GM23338 (cell line): ENCODE results near the gene P3R3URF. TPM values are rescaled to one million over a fixed set of nuclear protein-coding genes. Genes with fewer than 3 reads are reported as not detected.

Experiments
- ATAC-seq: fragments of 200-7000 bp; cut with Tn5 transposase; 3 replicates; pipeline ENCODE4 v1.9.1; 2020
- DNase-seq: peaks from one replicate; pipeline ENCODE4 v3.0.0-alpha.2; 2015; ENCODE audit warnings: low spot score
- H2AFZ ChIP-seq: fragments of 200-600 bp; sonication (generic); 2 replicates; pipeline ENCODE4 v1.8.0; 2016; ENCODE audit warnings: antibody characterized with exemption, mild to moderate bottlenecking, moderate library complexity
- H3F3A ChIP-seq: fragments of 200-600 bp; sonication (generic); replicated peaks from 2 replicates; pipeline ENCODE4 v1.8.0; 2017; ENCODE audit warnings: antibody characterized with exemption, mixed run types, low read depth
- H3K27ac ChIP-seq: fragments of 200-600 bp; sonication (generic); 2 replicates; pipeline ENCODE4 v1.6.1; 2016; ENCODE audit warnings: low read depth
- H3K27me3 ChIP-seq: fragments of 200-600 bp; sonication (generic); 2 replicates; pipeline ENCODE4 v1.8.0; 2016; ENCODE audit warnings: mild to moderate bottlenecking, mixed run types, moderate library complexity; ENCODE audit not compliant: insufficient read depth
- H3K36me3 ChIP-seq: fragments of 200-600 bp; sonication (generic); 2 replicates; pipeline ENCODE4 v1.8.0; 2016; ENCODE audit warnings: mild to moderate bottlenecking; ENCODE audit not compliant: insufficient read depth
- H3K4me1 ChIP-seq: fragments of 200-600 bp; sonication (generic); 2 replicates; pipeline ENCODE4 v1.8.0; 2016; ENCODE audit warnings: mild to moderate bottlenecking, moderate library complexity; ENCODE audit not compliant: insufficient read depth
- H3K4me2 ChIP-seq: fragments of 200-600 bp; sonication (generic); 2 replicates; pipeline ENCODE4 v1.7.1; 2017; ENCODE audit warnings: mixed run types
- H3K4me3 ChIP-seq: fragments of 200-600 bp; sonication (generic); 2 replicates; pipeline ENCODE4 v1.6.1; 2016; ENCODE audit warnings: mixed run types
- H3K79me2 ChIP-seq: fragments of 200-600 bp; sonication (generic); replicated peaks from 2 replicates; pipeline ENCODE4 v1.8.0; 2017; ENCODE audit warnings: mild to moderate bottlenecking; ENCODE audit not compliant: insufficient read depth
- H3K9me2 ChIP-seq: fragments of 200-600 bp; sonication (generic); 2 replicates; pipeline ENCODE4 v1.8.0; 2017; ENCODE audit not compliant: insufficient read depth
- H4K20me1 ChIP-seq: fragments of 200-600 bp; sonication (generic); replicated peaks from 2 replicates; pipeline ENCODE4 v1.8.0; 2017; ENCODE audit warnings: mild to moderate bottlenecking; ENCODE audit not compliant: insufficient read depth
- H3K27ac Mint-ChIP-seq: 2 replicates; pipeline ENCODE4 v1.8.0; 2020; ENCODE audit warnings: inconsistent platforms, mild to moderate bottlenecking, moderate library complexity, mixed read lengths
- H3K27me3 Mint-ChIP-seq: 3 replicates; pipeline ENCODE4 v1.8.0; 2022; ENCODE audit warnings: low read depth, mild to moderate bottlenecking, moderate library complexity, mixed read lengths, inconsistent platforms; ENCODE audit not compliant: insufficient read depth, poor library complexity
- H3K36me3 Mint-ChIP-seq: 3 replicates; pipeline ENCODE4 v1.8.0; 2021; ENCODE audit warnings: low read depth, mild to moderate bottlenecking, inconsistent platforms, moderate library complexity, mixed read lengths
- H3K4me1 Mint-ChIP-seq: 3 replicates; pipeline ENCODE4 v1.8.0; 2020; ENCODE audit warnings: mild to moderate bottlenecking, inconsistent platforms, mixed read lengths
- H3K4me3 Mint-ChIP-seq: 3 replicates; pipeline ENCODE4 v1.8.0; 2021; ENCODE audit warnings: moderate library complexity, mild to moderate bottlenecking, inconsistent platforms, mixed read lengths
- H3K9me3 Mint-ChIP-seq: 3 replicates; pipeline ENCODE4 v1.8.0; 2020; ENCODE audit warnings: moderate library complexity, mild to moderate bottlenecking, inconsistent platforms, mixed read lengths
- CTCF ChIP-seq, 2 experiments: fragments of 200-600 bp in 1 of 2; sonication (generic) in 1 of 2; conservative IDR thresholded peaks; 2 replicates each; pipeline versions ENCODE4 v1.5.1 to v1.6.1; 2016 to 2017; ENCODE audit warnings: antibody characterized with exemption in 2 of 2, low read depth in 2 of 2, mild to moderate bottlenecking in 2 of 2, moderate library complexity in 1 of 2
- EZH2 ChIP-seq: fragments of 200-600 bp; sonication (generic); IDR thresholded peaks from one replicate; pipeline ENCODE4 v1.8.0; 2017; ENCODE audit warnings: antibody characterized with exemption, mild to moderate bottlenecking, low read depth; ENCODE audit not compliant: unreplicated experiment
- EZH2phosphoT487 ChIP-seq: fragments of 200-600 bp; sonication (generic); IDR thresholded peaks from one replicate; pipeline ENCODE4 v1.8.1; 2018; ENCODE audit warnings: antibody characterized with exemption; ENCODE audit not compliant: unreplicated experiment
- JUNB ChIP-seq: IDR thresholded peaks from one replicate; pipeline ENCODE4 v1.6.1; 2016; ENCODE audit warnings: antibody characterized with exemption; ENCODE audit not compliant: unreplicated experiment
- NANOG ChIP-seq: IDR thresholded peaks from 2 replicates; pipeline ENCODE4 v1.6.1; 2016; ENCODE audit warnings: antibody characterized with exemption, borderline replicate concordance
- POLR2AphosphoS5 ChIP-seq: IDR thresholded peaks from 2 replicates; pipeline ENCODE4 v1.6.1; 2016; ENCODE audit warnings: antibody characterized with exemption, low read depth
- STAT1 ChIP-seq: IDR thresholded peaks from one replicate; pipeline ENCODE4 v1.6.1; 2016; ENCODE audit warnings: antibody characterized with exemption; ENCODE audit not compliant: unreplicated experiment
- ZNF114 ChIP-seq: fragments of 250-450 bp; sonication (Bioruptor Pico); IDR thresholded peaks from 2 replicates; pipeline ENCODE4 v1.5.0; 2020; ENCODE audit warnings: mild to moderate bottlenecking, moderate library complexity
- ZNF331 ChIP-seq: fragments of 250-450 bp; sonication (Bioruptor Pico); IDR thresholded peaks from 2 replicates; pipeline ENCODE4 v1.5.0; 2020; ENCODE audit warnings: low read depth, mild to moderate bottlenecking, moderate library complexity
- ZNF462 ChIP-seq: fragments of 250-450 bp; sonication (Bioruptor Pico); IDR thresholded peaks from 2 replicates; pipeline ENCODE4 v1.5.0; 2020; ENCODE audit warnings: mild to moderate bottlenecking, moderate library complexity
- polyA plus RNA-seq: library from polyadenylated mRNA; unstranded; fragments of >200 nt; fragmentation: Nextera tagmentation; extraction: Ambion mirVana; gene quantifications from 2 replicates; pipeline ENCODE4 v1.2.1, GENCODE V29; 2016
- total RNA-seq: library from RNA; depleted of rRNA; stranded (reverse); fragments of >200 nt; shearing (Covaris generic); gene quantifications from 2 replicates; pipeline ENCODE4 v1.2.3, GENCODE V29; 2014
- TF ChIP-seq, protein P1 (sequence below): IDR thresholded peaks from 2 replicates; pipeline ENCODE4 v1.6.1; 2016; ENCODE audit warnings: antibody characterized with exemption

P3R3URF gene
- total and polyA plus RNA-seq, 2 experiments from 2014 or later, result not detected

DNA sequence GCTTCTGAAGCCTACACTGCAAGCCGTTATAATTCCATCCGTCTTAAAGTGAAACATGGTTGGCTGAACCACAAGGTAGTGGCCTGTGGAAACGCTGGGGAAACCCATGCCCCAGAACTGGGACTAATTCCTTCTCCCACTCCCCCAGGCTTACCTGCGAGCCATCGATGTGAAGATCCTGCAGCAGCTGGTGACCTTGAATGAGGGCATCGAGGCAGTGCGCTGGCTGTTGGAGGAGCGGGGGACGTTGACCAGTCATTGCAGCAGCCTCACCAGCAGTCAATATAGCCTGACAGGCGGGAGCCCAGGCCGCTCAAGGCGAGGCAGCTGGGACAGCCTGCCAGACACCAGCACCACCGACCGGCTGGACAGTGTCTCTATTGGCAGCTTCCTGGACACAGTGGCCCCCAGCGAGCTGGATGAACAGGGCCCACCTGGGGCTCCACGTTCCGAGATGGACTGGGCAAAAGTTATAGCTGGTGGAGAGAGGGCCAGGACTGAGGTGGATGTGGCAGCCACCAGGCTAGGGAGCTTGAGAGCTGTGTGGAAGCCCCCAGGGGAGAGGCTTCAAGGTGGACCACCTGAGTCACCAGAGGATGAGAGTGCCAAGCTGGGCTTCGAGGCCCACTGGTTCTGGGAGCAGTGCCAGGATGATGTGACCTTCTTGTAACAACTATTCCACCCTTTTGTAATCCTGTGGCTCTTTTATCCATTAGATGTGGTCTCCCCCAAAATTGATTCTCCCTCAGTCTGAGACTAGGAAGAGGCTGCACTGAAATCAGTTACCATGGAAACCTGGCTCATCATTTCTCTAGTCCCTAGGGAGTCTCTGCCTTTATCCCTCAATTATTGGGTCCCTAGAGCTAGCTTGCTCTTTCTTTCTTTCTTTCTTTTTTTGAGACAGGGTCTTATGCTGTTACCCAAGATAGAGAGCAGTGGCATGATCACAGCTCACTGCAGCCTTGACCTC lies 43.5 kb upstream of the P3R3URF start:
- H3K4me2 ChIP-seq, result no peak overlapping the region

More for the DNA sequence above, 43.5 kb upstream of the P3R3URF start:
- Histone ChIP-seq H3K27ac (no peak overlapping the region), H3K79me2 (no peaks in the 10 kb centered on the region), H3F3A (0 out of 2 replicates have a peak, but pooled peaks cover 6% of the 10 kb centered on the region), H4K20me1 (no peaks in the 10 kb centered on the region), H3K27me3 (no peaks in the 10 kb centered on the region), H3K4me1 (peaks cover 29% of the 10 kb centered on the region), H3K9me2 (peaks cover 6% of the 10 kb centered on the region; the same call in 1 of the 2 replicates), H3K4me3 (no peak overlapping the region), H3K36me3 (no peaks in the 10 kb centered on the region), H2AFZ (no peak overlapping the region)
- TF ChIP-seq CTCF (conservative IDR thresholded peaks at IDR 0.05; ENCODE audit: low read depth in 2 of 2) (no peak), STAT1 (no peak), JUNB (no peak), NANOG (no peak), ZNF331 (CRISPR knock-in tag) (no peak), POLR2AphosphoS5 (no peak), ZNF462 (CRISPR knock-in tag) (no peak), EZH2 (no peak), ZNF114 (no peak), EZH2phosphoT487 (no peak)
- TF ChIP-seq, protein P1, sequence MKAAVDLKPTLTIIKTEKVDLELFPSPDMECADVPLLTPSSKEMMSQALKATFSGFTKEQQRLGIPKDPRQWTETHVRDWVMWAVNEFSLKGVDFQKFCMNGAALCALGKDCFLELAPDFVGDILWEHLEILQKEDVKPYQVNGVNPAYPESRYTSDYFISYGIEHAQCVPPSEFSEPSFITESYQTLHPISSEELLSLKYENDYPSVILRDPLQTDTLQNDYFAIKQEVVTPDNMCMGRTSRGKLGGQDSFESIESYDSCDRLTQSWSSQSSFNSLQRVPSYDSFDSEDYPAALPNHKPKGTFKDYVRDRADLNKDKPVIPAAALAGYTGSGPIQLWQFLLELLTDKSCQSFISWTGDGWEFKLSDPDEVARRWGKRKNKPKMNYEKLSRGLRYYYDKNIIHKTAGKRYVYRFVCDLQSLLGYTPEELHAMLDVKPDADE, result no peak
- no peaks in the 10 kb centered on the region for H3K9me3 Mint-ChIP-seq
- no peaks in the 10 kb centered on the region; the same call in 2 of the 3 replicates for H3K36me3 Mint-ChIP-seq
- peaks cover 12% of the 10 kb centered on the region for H3K27me3 Mint-ChIP-seq
- no peak overlapping the region for H3K27ac Mint-ChIP-seq
- DNase-seq (no peak), ATAC-seq (no peak)
- peaks cover 36% of the 10 kb centered on the region for H3K4me1 Mint-ChIP-seq
- no peak overlapping the region for H3K4me3 Mint-ChIP-seq
